Measurements from ENCODE around the gene TCF4.

The TCF4 gene

GRCh38 chr18:55340998-55341397 is 247.0 kb downstream of the TCF4 start:
- DNase-seq: no peak

DNA sequence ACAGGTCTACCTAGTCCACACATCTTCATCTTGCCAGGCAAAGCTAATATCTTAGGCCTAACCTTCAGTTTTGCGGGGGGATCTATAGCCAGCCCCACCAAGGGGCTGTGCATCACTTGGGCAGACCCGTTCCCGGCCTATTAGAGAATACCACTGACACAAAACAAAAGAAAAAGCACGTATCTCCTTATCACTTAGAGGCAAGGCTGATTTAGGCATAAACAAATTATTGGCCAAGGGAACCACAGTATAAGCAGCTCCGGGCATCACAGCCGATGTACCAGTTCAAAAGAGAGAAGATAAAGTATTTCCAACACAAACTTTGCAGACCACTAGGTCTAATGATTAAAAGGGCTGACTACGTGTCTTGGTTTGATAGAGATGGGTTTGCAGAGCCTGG is 248.0 kb downstream of the TCF4 start:
- no peak for DNase-seq

- peak; percentile 46 for DNase-seq
Measured at GRCh38 chr18:55338978-55339650, 248.9 kb downstream of the TCF4 start.

GRCh38 chr18:55337908-55338521 is 250.0 kb downstream of the TCF4 start:
- DNase-seq: no peak

DNA sequence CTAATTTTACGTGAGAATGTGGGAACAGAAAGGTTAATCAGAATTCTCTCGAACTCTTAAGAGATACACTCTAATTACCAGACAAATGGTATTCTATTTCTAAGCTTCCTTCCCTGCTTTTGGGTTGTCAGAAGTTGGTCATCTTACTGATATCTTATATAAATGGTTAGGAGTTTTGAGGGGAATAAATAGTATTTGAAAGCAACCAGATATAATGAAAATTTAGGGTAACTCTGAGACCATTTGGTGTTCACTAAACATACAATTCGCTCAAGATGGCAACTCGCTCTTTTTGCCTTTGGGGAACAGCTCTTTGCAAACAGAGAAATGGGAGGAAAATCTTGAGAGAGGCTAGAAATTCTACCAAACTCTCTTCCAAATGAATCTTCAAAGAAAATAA is 250.9 kb downstream of the TCF4 start:
- DNase-seq: no peak

DNA sequence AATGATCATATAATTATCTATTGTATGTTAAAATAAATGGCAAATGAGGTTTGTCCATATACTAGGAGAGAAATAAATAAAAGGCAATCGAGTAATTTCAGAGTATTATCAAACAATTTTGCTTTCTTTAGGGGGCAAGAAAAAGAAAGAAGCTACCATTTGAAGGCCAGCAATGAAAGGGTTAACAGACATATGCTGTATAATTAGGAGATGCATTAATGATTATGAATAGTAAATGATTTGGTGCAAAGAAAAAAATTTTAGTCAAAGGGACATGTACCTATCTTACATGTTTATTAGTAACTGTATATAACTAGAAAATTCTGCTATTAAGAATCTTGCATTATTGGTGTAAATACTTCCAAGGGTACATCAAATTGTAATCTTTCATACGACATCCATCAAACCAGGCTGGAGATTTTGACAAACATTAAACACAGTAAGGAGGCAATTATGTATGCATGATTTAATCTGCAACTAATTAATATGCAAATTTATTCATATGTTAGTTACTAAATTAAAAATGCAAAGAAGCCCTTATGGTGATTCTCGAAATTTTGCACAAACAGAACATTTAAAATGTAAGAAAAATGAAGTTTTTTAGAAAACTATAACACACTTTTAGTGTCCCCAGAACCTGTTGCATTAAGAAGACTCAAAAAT is 251.4 kb downstream of the TCF4 start:
- no peak for DNase-seq

GRCh38 chr18:55334875-55335274 is 253.1 kb downstream of the TCF4 start:
- DNase-seq: no peak

DNA sequence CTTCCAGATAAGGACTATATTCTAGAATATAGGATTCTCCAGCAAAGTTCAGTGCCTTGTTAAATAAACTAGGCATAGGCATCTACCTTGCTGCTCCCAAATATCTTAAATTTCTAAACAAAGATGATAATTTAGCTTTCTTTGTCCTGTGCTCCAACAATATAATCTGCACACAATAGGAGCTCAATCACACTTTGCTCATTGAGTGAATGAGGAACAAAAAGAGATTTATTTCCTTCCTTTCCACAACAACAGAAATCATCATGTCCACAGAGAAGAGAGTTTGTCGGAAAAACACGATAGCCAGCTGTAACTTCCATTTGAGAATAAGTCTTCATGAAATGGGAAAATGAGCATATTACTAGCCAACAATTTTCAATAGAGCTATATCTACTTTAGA is 256.7 kb downstream of the TCF4 start:
- DNase-seq: no peak

- DNase-seq: no peak
Measured at GRCh38 chr18:55328301-55328700, 259.7 kb downstream of the TCF4 start.

- no peak for DNase-seq
Measured at GRCh38 chr18:55327454-55327853, 260.5 kb downstream of the TCF4 start.

DNA sequence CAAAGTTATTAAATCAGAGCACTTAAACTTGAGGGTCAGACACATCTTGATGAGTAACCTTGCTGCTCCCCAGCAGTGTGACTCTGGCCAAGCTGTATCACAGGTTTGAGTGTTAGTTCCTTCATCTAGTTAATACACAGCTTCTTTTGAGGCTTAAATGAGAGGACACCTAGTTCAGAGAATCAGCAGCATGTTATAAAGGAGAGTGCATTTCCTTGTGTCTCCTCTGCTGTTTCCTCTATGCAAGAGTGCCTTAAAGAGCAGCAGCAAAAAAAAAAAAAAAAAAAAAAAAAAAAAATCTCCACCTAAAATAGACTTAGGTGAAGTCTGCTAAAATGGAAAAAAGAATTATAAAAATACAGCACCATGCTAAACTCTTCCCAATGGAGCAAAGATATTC is 261.9 kb downstream of the TCF4 start:
- no peak for DNase-seq

GRCh38 chr18:55324166-55324565 is 263.8 kb downstream of the TCF4 start:
- no peak for DNase-seq

GRCh38 chr18:55323051-55323994 is 264.7 kb downstream of the TCF4 start:
- DNase-seq: no peak

- DNase-seq: peak; percentile 87
Measured at GRCh38 chr18:55322178-55322735, 265.7 kb downstream of the TCF4 start.

GRCh38 chr18:55321265-55322177 is 266.5 kb downstream of the TCF4 start:
- peak; percentile 86 for DNase-seq

DNA sequence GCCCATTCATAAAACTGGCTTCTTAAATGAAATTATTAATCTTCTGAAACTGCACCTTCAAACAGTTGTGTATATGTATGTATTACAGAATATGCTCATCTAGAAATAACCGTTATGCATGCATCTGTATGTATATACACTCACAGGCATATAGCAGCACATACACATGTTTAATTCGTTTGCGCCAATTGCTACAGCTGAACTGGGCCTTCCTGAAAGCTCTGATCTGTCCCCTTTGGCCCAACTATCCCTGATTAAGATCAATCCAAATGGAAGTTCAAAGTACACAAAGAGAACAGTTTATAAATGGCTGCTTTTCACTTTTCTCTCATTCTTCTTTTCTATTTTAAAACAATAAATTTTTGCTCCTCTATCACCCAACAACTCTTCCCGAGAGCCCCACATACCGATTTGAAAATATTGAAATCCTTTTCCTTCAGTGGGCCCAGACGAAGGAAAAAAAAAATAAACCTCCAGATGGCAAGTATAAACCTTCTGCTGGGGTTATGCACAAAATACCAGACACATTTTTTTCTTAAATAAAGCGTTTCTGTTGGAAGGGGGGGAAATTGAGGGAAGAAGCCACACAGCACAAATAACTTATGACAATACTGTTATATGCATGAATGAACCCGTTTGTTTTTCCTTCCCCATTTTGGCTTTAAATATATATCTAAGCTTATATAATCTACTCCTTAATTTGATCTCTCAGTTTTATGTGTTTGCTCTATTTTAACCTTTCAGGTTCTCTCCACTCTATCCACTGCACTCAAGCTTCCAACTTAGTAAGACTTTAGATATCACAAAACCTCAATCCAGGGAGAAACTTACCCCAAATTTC is 267.3 kb downstream of the TCF4 start:
- DNase-seq: no peak

GRCh38 chr18:55319459-55320193 is 268.4 kb downstream of the TCF4 start:
- DNase-seq: no peak

DNA sequence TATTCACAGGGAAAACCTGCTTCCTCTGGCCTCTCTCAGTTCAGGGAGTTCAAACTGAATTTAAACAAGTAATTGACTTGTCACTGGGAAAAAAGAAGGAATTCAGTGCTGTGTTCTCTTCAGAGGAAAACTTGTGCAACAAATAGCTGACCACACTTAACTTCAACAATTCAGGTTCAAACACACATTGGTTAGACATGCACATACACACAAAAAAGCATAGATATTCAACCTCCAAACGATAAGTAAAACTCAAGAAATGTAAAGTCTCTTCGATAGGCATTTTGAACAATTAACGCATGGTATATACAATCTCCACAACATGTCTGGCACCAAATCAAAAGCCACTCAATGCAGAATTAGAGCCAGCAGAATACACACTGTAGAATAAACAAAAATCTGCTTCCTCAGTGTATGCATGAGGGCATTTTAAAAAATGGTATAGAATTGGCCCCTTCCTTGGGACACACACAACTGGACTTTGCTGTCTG is 269.0 kb downstream of the TCF4 start:
- DNase-seq: no peak

- DNase-seq: no peak
Measured at GRCh38 chr18:55317864-55318263, 270.1 kb downstream of the TCF4 start.

DNA sequence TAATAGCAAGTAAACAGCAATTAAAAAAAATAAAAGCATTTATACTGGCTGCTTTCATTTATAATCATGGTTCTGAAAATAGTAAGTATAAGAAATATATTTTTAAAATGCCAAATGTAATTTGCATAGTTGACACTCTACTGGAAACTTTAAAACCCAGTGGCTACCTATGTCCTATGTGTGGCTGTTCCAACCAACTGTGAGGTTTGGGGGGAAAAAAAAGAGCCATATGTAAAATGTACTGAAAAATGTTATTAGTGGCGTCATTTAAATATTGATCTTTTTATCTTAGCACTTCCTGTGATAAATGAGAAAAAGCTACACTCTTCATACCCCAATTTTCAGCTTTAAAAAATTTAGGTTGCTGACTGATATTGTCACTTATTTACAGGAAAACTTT is 270.7 kb downstream of the TCF4 start:
- DNase-seq: no peak
